IMR-90 (cell line): ENCODE data around the gene PAN3. TPM values are rescaled to one million over a fixed set of nuclear protein-coding genes. Genes with fewer than 3 reads are reported as not detected.

Experiments used
- ATAC-seq: fragments of 200-7000 bp; cut with Tn5 transposase; 2 replicates; pipeline ENCODE4 v1.9.1; 2020; ENCODE audit warnings: low read depth, mild to moderate bottlenecking, moderate library complexity
- BruUV-seq: library from RNA; stranded (reverse); fragments of 400-500 nt; replicated peaks from 2 replicates; lab custom pipeline; 2021; lab: Mats Ljungman, UMichigan
- CTCF ChIA-PET: fragments of 300-600 bp; formaldehyde crosslinking; extraction: SDS; loops from one replicate; lab custom pipeline; 2021; ENCODE audit warnings: antibody characterized with exemption; lab: Yijun Ruan, JAX
- POLR2A ChIA-PET: fragments of 300-600 bp; sonication (Branson Sonifier 250); formaldehyde crosslinking; loops from one replicate; lab custom pipeline; 2022; ENCODE audit warnings: antibody characterized with exemption; ENCODE audit not compliant: unreplicated experiment; lab: Charles Lee
- DNase-seq: peaks from one replicate; pipeline ENCODE4 v3.0.0; 2013
- H2AFZ ChIP-seq: replicated peaks from 2 replicates; pipeline ENCODE3; 2013; ENCODE audit warnings: low read length, mild to moderate bottlenecking; ENCODE audit not compliant: poor library complexity
- H2AK5ac ChIP-seq: 2 replicates; pipeline ENCODE4 v1.6.1; 2013; ENCODE audit warnings: low read depth, low read length, inconsistent platforms
- H2AK9ac ChIP-seq: replicated peaks from 2 replicates; pipeline ENCODE3; 2013; ENCODE audit warnings: mild to moderate bottlenecking, low read depth, low read length, moderate library complexity; ENCODE audit not compliant: poor library complexity
- H2BK120ac ChIP-seq: 2 replicates; pipeline ENCODE4 v1.6.1; 2013; ENCODE audit warnings: low read depth, low read length, inconsistent platforms
- H2BK15ac ChIP-seq: 3 replicates; pipeline ENCODE4 v1.6.1; 2013; ENCODE audit warnings: low read depth, low read length, inconsistent platforms
- H2BK20ac ChIP-seq: 2 replicates; pipeline ENCODE4 v1.6.1; 2013; ENCODE audit warnings: low read depth, mild to moderate bottlenecking, inconsistent platforms, low read length, moderate library complexity
- H2BK5ac ChIP-seq: 2 replicates; pipeline ENCODE4 v1.6.1; 2013; ENCODE audit warnings: mild to moderate bottlenecking, low read depth, low read length, inconsistent platforms; ENCODE audit not compliant: poor library complexity, severe bottlenecking
- H3K14ac ChIP-seq: replicated peaks from 2 replicates; pipeline ENCODE4 v1.6.1; 2013; ENCODE audit warnings: low read depth, low read length, inconsistent platforms
- H3K18ac ChIP-seq: 2 replicates; pipeline ENCODE4 v1.6.1; 2013; ENCODE audit warnings: low read depth, low read length, control low read depth
- H3K23ac ChIP-seq: 2 replicates; pipeline ENCODE4 v1.6.1; 2013; ENCODE audit warnings: low read depth, low read length, inconsistent platforms
- H3K27ac ChIP-seq: 2 replicates; pipeline ENCODE4 v1.5.1; 2013; ENCODE audit warnings: mild to moderate bottlenecking, control low read depth, low read length; ENCODE audit not compliant: insufficient read depth
- H3K27me3 ChIP-seq: 2 replicates; pipeline ENCODE4 v1.6.1; 2013; ENCODE audit warnings: low read length; ENCODE audit not compliant: control insufficient read depth, insufficient read depth
- H3K36me3 ChIP-seq: 2 replicates; pipeline ENCODE4 v1.6.1; 2013; ENCODE audit warnings: low read length, mixed read lengths; ENCODE audit not compliant: control insufficient read depth, insufficient read depth
- H3K4ac ChIP-seq: 2 replicates; pipeline ENCODE4 v1.6.1; 2013; ENCODE audit warnings: low read depth, low read length, inconsistent platforms
- H3K4me1 ChIP-seq: 2 replicates; pipeline ENCODE4 v1.6.1; 2013; ENCODE audit warnings: low read length, mixed read lengths; ENCODE audit not compliant: control insufficient read depth, insufficient read depth
- H3K4me2 ChIP-seq: 2 replicates; pipeline ENCODE4 v1.6.1; 2013; ENCODE audit warnings: low read depth, mild to moderate bottlenecking, control low read depth, low read length, moderate library complexity
- H3K4me3 ChIP-seq: 2 replicates; pipeline ENCODE4 v1.5.1; 2013; ENCODE audit warnings: low read depth, mild to moderate bottlenecking, control low read depth, low read length, moderate library complexity; ENCODE audit not compliant: insufficient read depth
- H3K56ac ChIP-seq: 2 replicates; pipeline ENCODE4 v1.6.1; 2013; ENCODE audit warnings: low read length, inconsistent platforms; ENCODE audit not compliant: insufficient read depth; ENCODE audit errors: extremely low read depth
- H3K79me1 ChIP-seq, 2 experiments: 2 replicates each; pipeline ENCODE4 v1.6.1; 2013; ENCODE audit warnings: low read length in 2 of 2, inconsistent platforms in 1 of 2, low read depth in 1 of 2
- H3K9ac ChIP-seq: 2 replicates; pipeline ENCODE4 v1.6.1; 2013; ENCODE audit warnings: low read depth, low read length, control low read depth
- H3K9me1 ChIP-seq: 2 replicates; pipeline ENCODE4 v1.6.1; 2013; ENCODE audit warnings: low read length, inconsistent platforms; ENCODE audit not compliant: insufficient read depth
- H3K9me3 ChIP-seq: 2 replicates; pipeline ENCODE4 v1.6.1; 2013; ENCODE audit warnings: low read length; ENCODE audit not compliant: control insufficient read depth, insufficient read depth
- H4K20me1 ChIP-seq: 2 replicates; pipeline ENCODE4 v1.6.1; 2013; ENCODE audit warnings: low read length, inconsistent platforms; ENCODE audit not compliant: insufficient read depth
- H4K5ac ChIP-seq: 2 replicates; pipeline ENCODE4 v1.6.1; 2013; ENCODE audit warnings: mild to moderate bottlenecking, low read depth, low read length, control low read depth
- H4K8ac ChIP-seq, 2 experiments: 2 replicates each; pipeline ENCODE4 v1.6.1; 2013; ENCODE audit warnings: low read depth in 2 of 2, low read length in 2 of 2, control low read depth in 1 of 2, inconsistent platforms in 1 of 2
- H4K91ac ChIP-seq: 2 replicates; pipeline ENCODE4 v1.6.1; 2013; ENCODE audit warnings: low read depth, low read length, inconsistent platforms; ENCODE audit not compliant: insufficient read depth
- CEBPB ChIP-seq: IDR thresholded peaks from 2 replicates; pipeline ENCODE4 v1.6.1; 2012; ENCODE audit warnings: low read depth, low read length, improper control_type of control experiment
- WGBS, 2 experiments: methylation state at CpG; one replicate each; pipeline versions ENCODE4 v1.1.5 to v1.1.7; 2013; ENCODE audit warnings: missing lambda C conversion rate in 2 of 2; ENCODE audit not compliant: insufficient read length in 1 of 2; ENCODE audit errors: extremely low coverage in 2 of 2; 5-methylcytosine and 5-hydroxymethylcytosine counted together
- dilution Hi-C: fragments of 300-500 bp; cut with HindIII; formaldehyde crosslinking; loops from one replicate; pipeline ENCODE4 v1.14.3; 2018; ENCODE audit warnings: low sequenced_read_pairs; ENCODE audit not compliant: unreplicated experiment
- in situ Hi-C: fragments of 300-500 bp; cut with MboI; formaldehyde crosslinking; loops from 3 replicates; pipeline ENCODE4 v1.14.3; 2019; ENCODE audit warnings: low sequenced_read_pairs, inconsistent platforms, mixed read lengths
- intact Hi-C: fragments of 100-400 bp; cut with micrococcal nuclease; formaldehyde crosslinking; loops from 2 replicates; pipeline ENCODE4 v1.10.0; 2022
- polyA plus RNA-seq, 3 experiments: library from polyadenylated mRNA; depleted of rRNA; stranded (reverse); fragments of >200 nt; gene quantifications; 2 replicates each; pipeline ENCODE4 v1.2.3, GENCODE V29; 2012; ENCODE audit warnings: low replicate concordance in 1 of 3
- total RNA-seq: library from RNA; depleted of rRNA; stranded (reverse); fragments of >200 nt; gene quantifications from 2 replicates; pipeline ENCODE4 v1.2.3, GENCODE V29; 2012

The PAN3 gene
- total and polyA plus RNA-seq, 2 of the 4 experiments (the other 2 are of a cell fraction), result 6.6 to 15.1 TPM

DNA sequence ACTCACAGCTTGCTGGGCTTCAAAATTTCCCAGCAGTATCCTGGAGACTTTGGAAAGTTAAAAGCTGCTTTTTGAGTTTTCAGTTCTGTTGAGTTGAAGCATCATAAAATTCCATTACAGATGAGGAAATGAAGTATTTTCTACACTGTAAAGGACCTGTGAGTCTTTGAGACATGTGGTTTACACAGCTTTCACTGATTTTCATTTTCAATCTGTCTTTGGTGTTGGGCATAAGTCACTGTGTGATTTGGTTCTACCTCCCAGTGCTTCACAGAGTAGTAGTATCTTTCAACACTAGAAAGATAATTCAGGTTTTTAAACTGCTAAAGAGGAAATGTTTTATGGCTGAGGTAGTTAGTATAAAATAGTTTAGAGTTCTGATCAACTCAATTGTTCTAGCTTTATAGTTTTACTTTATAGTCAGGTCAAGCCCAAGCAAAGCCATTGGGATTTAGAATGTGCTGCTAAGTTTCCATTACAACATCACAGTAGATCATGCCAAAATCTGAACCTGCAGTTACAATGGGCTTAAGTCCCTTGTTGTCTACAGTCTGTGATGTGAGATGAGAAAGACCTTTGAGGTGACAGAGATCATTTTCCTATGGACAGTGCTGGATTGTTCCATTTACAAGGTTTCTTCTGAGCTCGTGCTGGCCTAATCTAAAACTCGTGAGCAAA, 195.0 kb downstream of the PAN3 start:
- no peak overlapping the region for H2AK5ac ChIP-seq
- ChIA-PET CTCF (interaction anchor here (0.5 to 1.0 kb wide), 2 partner anchors 47 to 303 kb away, joined by 3 read pairs; no protein-coding TSS in a partner anchor), POLR2A (no interaction called here)
- no peaks in the 10 kb centered on the region for H3K9me3 ChIP-seq
- H4K5ac ChIP-seq, result no peak overlapping the region
- no peak overlapping the region for H3K56ac ChIP-seq
- no peak for TF ChIP-seq CEBPB
- H3K14ac ChIP-seq, result no peak overlapping the region
- no peaks in the 10 kb centered on the region for H3K36me3 ChIP-seq
- H3K4ac ChIP-seq, result no peak overlapping the region
- BruUV-seq, result no TSS peak
- H2BK120ac ChIP-seq, result 0 out of 2 replicates have a peak overlapping the region, but pooled peaks have one; percentile 6
- in situ Hi-C loops (no loop called here), dilution Hi-C loops (no loop called here), intact Hi-C loops (no loop called here)
- DNase-seq (no peak), ATAC-seq (no peak)
- no peak overlapping the region for H2BK15ac ChIP-seq
- peaks cover 20% of the 10 kb centered on the region for H3K9me1 ChIP-seq
- no peak overlapping the region for H2BK5ac ChIP-seq
- no peak overlapping the region for H4K91ac ChIP-seq
- H3K4me2 ChIP-seq, result no peak overlapping the region
- no peaks in the 10 kb centered on the region for H3K27me3 ChIP-seq
- H3K4me1 ChIP-seq, result peaks cover 24% of the 10 kb centered on the region
- H3K27ac ChIP-seq, result no peak overlapping the region
- no peak overlapping the region for H3K9ac ChIP-seq
- no peaks in the 10 kb centered on the region for H3K79me1 ChIP-seq
- H3K18ac ChIP-seq, result no peak overlapping the region
- H4K20me1 ChIP-seq, result no peaks in the 10 kb centered on the region
- H2BK20ac ChIP-seq, result no peak overlapping the region
- H2AK9ac ChIP-seq, result no peak overlapping the region
- WGBS, 2 experiments, result no CpG with 5 or more reads among the region's 2 CpGs
- H3K23ac ChIP-seq, result no peak overlapping the region
- no peak overlapping the region for H2AFZ ChIP-seq
- no peak overlapping the region for H4K8ac ChIP-seq
- no peak overlapping the region for H3K4me3 ChIP-seq
